Measurements from ENCODE around the gene PRKCE.

- no peak for TF ChIP-seq POLR2A (IDR thresholded peaks at IDR 0.05; ENCODE audit: low read depth, low read length)
- no peak for TF ChIP-seq CTCF (IDR thresholded peaks at IDR 0.05; ENCODE audit: extremely low read depth in 1 of 2, insufficient read depth in 1 of 2, low read depth in 1 of 2, low read length in 2 of 2)
- TF ChIP-seq EZH2 (IDR thresholded peaks at IDR 0.05; ENCODE audit: borderline replicate concordance, low read depth, low read length, severe bottlenecking) = no peak
- TF ChIP-seq GATA2 (IDR thresholded peaks at IDR 0.05; ENCODE audit: insufficient read depth, insufficient read length, low read depth, low read length) = no peak
- TF ChIP-seq POLR2AphosphoS5 (IDR thresholded peaks at IDR 0.05; ENCODE audit: insufficient read depth, low read depth, low read length) = no peak
- TF ChIP-seq MYC (IDR thresholded peaks at IDR 0.05; ENCODE audit: low read depth, low read length) = no peak
- no peak for TF ChIP-seq MAX (IDR thresholded peaks at IDR 0.05; ENCODE audit: insufficient read depth, insufficient read length)
- TF ChIP-seq JUN (IDR thresholded peaks at IDR 0.05; ENCODE audit: borderline replicate concordance, insufficient read depth, insufficient read length, low read depth) = no peak
- no peak for TF ChIP-seq FOS (IDR thresholded peaks at IDR 0.05; ENCODE audit: borderline replicate concordance, insufficient read depth, low read length)
Measured at GRCh38 chr2:46195819-46196218, 544.3 kb downstream of the PRKCE start.
